ENCODE data around the gene CLSTN2.

CLSTN2 gene

DNA sequence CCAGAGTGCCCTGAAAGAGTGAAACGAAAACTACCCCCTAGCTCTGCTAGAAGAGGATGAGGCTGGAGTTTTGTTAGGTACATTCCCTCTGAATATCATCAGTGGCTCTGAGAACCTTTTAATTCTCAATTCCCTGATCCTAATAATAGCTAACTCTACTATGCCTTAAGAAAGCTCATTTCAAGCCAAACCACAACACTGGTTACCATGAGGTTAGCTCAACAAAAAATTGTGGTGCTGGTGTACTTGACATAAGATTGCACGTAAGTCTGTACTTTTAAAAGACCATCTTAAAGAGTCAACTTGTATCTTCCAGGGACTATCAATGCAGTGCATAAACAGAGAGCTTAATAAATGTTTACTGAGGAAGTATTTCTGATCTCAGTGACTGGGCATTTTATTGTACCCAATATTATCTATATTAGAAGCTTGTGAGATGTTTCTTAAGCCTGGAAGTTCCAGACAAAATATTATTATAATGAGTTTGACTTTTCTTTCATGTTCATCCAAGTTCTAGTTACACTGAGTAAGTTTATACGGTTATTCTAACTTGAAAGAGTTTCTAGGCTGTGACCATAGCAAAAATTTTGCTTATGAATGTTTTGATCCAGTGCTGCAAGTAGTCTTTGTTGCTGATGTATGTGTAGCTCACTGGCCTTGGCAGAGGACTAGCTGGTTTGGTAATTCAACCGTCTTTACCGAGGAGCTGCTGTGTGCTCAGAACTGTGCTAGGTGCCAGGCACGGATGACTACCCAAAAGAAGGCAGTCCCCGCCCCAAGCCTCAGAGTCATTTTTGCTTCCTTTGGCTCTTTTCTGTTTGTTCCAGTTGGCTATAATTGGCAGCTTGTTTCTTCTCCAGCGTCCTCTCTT, 408.5 kb downstream of the CLSTN2 start:
- no peak for DNase-seq (ENCODE audit: low spot score)

- no peak for DNase-seq (ENCODE audit: low spot score)
Observed at GRCh38 chr3:140344082-140344454, 409.1 kb downstream of the CLSTN2 start.

GRCh38 chr3:140344601-140345205, 409.7 kb downstream of the CLSTN2 start:
- no peak for DNase-seq (ENCODE audit: low spot score)

GRCh38 chr3:140347151-140347550, 412.2 kb downstream of the CLSTN2 start:
- no peak for DNase-seq (ENCODE audit: low spot score)

- DNase-seq (ENCODE audit: low spot score) = no peak
Observed at GRCh38 chr3:140349938-140350337, 415.0 kb downstream of the CLSTN2 start.

DNA sequence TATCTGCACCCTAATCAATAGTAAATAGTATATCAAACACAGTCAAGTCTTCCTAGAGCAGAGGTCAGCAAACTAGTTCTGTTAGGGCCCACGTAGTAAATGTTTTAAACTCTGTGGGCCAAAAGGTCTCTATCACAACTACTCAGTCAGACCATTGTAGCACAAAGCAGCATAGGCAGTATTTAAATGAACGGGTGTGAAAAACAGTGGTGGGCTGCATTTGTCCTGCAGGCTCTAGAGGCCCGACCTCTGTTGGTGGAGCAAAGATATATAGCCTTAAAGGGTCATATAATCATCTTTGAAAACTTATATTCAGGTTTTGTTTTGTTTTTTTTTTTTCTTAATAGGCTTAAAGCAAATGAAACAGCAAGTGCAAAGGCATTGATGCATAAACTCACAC, 416.5 kb downstream of the CLSTN2 start:
- DNase-seq (ENCODE audit: low spot score) = no peak

- DNase-seq (ENCODE audit: low spot score) = peak; percentile 18
Observed at GRCh38 chr3:140355481-140355880, 420.5 kb downstream of the CLSTN2 start.

- DNase-seq (ENCODE audit: low spot score) = peak; percentile 76
Observed at GRCh38 chr3:140358686-140359085, 423.7 kb downstream of the CLSTN2 start.

DNA sequence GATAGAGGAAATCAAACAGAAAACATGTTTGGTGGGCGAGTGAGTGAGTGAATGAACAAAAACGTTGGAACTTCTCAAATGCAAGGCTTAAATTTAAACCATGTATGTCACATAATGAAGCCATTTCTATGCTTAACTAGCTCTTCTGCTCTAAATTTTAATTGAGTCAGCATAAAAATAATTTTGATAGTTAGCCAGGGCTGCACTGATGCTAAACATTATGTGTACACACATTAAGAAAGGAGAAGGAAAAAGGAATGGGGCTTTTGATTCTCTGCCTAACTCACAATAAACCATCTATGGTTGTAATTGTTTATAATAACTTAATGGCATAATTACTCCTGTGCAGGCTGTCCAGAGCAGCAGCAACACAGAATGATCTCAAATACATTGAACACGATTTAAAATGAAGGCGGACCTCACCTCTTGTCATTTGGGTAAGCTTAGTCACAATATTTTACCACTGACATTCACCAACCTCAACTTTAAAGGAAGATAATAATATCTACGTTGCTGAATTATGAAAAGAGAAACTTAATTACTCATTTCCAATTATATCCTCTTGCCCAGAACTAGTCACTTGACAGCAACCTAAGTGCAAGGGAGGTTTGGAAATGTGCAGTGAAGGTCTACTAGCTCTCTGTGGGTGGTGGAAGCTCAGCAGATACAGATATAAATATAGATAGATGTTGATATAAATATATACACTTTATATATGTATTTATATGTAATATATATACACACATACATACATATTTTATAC, 424.4 kb downstream of the CLSTN2 start:
- no peak for DNase-seq (ENCODE audit: low spot score)

- no peak for DNase-seq (ENCODE audit: low spot score)
Observed at GRCh38 chr3:140360332-140360731, 425.3 kb downstream of the CLSTN2 start.

- peak; percentile 79 for DNase-seq (ENCODE audit: low spot score)
Observed at GRCh38 chr3:140363801-140364200, 428.8 kb downstream of the CLSTN2 start.

DNA sequence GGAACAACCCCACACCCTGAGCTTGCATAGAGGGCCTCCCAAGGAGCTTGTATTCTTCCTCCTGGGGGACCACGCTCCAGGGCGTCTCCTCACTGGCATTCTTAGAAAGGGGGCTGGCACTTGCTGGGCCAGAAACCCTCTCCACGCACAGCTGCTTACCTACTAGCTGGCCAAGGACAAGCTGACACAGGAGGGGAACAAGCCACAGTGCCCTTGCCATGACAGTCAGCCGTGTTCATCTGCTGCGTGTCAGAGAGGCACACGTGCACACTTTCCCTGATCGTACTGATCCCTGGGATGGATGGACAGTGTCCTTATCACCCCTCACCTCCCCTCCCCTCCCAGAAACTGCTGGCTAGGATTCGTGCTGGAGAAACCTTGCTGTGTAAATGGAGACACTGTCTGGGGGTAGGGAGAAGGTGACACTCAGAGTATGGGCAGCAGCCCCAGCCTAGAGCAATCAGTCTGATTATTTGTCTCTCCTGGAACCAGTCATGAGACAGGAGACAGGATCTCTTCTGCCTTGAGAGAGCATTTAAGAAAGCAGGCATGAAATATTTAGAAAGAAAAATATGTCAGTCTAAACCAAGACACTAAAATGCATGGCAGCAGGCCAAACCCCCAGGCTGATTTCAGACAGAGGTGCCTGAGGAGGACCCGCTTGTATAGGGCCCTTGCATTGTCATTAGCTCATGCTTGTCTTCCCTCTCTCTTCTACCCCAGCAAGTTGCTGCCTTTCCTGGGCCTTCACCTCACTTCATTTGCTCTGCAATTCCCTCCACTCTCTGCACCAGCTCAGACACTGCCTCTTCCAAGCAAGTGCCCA, 431.1 kb downstream of the CLSTN2 start:
- no peak for DNase-seq (ENCODE audit: low spot score)

DNA sequence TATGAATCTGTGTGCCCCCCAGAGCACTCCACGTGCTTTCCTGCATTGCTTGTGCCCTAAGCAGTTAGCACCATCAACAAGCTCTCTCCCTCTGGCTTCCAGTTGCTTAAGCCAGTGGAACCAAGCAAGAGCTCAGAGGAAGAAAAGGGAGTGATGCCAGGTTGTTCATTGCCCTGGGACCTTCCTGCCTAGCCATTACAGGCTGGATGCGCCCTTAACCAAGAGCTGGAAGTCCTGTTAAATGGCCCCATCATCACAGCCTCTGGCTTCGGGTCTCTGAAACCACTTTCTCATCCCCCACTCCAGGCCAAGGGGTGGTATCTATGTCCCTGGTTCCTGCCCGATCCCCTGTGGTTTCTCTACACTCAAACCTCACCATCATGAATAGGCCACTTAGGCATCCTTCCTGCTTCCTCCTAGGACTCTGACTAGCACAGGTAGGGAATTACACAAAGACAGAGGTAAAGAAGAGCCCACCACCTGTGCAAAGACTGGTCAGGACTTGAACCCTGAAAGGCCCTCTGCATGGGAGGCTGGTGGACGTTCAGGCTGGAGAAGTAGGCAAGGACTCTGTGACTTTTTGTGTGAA, 433.3 kb downstream of the CLSTN2 start:
- no peak for DNase-seq (ENCODE audit: low spot score)

- no peak for DNase-seq (ENCODE audit: low spot score)
Observed at GRCh38 chr3:140370686-140371085, 435.7 kb downstream of the CLSTN2 start.

DNA sequence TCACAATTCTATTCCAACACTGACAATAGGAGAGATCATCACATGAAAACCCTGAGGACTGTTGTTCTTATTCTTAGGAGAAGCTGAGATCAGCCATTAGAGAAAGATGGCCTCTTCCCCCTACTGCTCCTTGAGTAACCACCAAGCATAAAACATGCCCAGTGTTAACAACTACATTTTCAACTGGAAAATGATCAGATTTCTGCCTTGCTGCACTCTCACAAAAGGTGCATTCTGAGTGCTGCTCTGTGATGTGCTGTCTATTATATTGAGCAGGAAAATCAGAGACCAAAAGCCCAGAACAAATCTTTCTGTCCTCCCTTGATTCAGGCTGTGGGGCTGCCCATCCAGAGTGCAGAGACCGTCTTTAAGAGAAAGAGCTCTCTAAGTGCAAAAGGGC, 438.2 kb downstream of the CLSTN2 start:
- DNase-seq (ENCODE audit: low spot score) = no peak

GRCh38 chr3:140375002-140375401, 440.0 kb downstream of the CLSTN2 start:
- peak; percentile 33 for DNase-seq (ENCODE audit: low spot score)

DNA sequence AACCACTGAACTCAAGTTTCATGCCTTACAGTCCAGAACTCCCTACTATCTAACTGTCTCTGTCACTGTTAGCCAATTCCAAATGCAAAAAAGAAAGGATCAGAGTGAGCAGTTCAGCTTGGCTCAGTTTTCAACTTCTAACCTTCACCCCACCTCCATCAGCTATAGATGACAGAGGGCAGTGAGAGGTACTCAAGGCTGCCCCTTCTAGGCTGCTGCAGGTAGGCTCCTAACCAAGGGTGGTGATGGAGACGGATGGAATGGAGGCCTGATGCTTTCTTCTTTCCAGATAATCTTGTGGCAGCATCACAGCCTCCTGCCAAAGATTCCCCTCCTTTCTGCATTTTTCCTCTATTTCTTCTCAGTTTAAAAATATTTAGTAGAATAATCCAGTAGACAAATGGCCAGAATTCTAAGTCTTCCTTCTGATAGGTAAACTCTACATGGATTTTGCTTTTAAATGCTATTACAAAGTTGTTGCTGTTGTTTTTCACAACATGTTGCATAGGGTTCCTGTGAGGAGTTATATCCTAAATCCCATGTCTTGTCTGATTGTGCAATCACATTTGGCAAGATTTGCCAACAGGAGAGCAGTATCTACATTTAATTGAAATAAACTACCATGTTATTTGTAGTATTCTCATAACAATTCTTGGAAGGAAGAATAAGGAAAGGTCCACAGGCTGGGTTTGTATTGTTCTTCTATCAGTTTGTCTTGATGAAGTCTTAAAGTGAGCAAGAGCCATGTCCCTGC, 441.3 kb downstream of the CLSTN2 start:
- DNase-seq (ENCODE audit: low spot score) = no peak

DNA sequence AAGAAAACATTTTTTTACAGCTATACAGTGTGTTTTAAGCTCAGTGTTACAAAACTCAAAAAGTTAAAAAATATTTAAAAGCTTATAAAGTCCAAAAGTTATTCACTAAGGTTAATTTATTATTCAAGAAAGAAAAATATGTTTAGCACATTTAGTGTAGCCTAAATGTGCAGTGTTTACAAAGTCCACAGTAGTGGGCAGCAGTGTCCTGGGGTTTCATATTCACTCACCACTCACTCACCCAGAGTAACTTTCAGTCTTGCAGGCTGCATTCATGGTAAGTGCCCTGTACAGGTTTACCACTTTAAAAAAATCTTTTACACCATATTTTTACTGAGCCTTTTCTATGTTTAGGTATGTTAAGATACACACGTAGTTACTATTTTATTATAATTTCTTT, 442.7 kb downstream of the CLSTN2 start:
- DNase-seq (ENCODE audit: low spot score) = no peak

DNA sequence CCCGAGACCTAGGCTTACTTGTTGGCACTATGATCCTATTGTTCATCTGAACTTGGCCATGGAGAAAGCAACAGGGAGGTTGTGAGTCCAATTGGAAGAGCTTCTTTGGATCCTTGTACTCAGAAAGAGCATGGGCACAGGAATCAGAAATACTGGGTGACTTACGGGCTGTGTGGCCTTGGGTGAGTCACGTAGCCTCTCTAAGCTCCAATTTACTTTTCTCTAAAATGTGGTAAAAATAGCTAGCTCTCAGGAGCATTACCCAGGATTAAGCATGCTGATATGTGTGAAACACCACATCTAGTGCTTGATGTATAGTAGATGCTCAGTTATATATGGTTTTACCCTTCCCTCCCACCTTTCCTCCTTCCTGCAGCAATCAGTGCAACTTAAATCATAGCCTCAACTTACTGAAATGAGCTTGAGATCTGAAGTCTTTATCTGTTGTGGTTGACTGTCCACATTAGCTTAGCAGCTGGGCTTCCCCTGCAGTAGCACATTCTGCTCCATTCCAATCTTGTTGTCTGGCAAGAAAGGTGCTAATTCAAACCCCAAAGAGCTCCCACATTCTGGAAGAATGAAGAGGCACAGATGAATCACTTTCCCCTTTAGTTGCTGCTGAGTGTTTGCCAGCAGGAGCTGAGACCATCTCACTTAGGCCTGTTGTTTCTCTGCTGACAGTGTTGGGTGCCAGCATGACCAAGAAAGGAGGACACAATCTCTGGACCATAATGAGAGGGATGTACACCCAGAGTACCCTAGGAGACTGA, 443.8 kb downstream of the CLSTN2 start:
- peak; percentile 22 for DNase-seq (ENCODE audit: low spot score)

Measured in kidney tubule cell (primary cell).